Measurements from ENCODE around the gene DTNA.

- no peak for TF ChIP-seq CTCF (IDR thresholded peaks at IDR 0.05)
- TF ChIP-seq POLR2A (IDR thresholded peaks at IDR 0.05): no peak
- no peak for TF ChIP-seq EP300 (IDR thresholded peaks at IDR 0.05)
Measured at GRCh38 chr18:34864836-34865497, 154.9 kb downstream of the DTNA start.
